ENCODE results near the gene ZBTB16.

ZBTB16 gene

DNA sequence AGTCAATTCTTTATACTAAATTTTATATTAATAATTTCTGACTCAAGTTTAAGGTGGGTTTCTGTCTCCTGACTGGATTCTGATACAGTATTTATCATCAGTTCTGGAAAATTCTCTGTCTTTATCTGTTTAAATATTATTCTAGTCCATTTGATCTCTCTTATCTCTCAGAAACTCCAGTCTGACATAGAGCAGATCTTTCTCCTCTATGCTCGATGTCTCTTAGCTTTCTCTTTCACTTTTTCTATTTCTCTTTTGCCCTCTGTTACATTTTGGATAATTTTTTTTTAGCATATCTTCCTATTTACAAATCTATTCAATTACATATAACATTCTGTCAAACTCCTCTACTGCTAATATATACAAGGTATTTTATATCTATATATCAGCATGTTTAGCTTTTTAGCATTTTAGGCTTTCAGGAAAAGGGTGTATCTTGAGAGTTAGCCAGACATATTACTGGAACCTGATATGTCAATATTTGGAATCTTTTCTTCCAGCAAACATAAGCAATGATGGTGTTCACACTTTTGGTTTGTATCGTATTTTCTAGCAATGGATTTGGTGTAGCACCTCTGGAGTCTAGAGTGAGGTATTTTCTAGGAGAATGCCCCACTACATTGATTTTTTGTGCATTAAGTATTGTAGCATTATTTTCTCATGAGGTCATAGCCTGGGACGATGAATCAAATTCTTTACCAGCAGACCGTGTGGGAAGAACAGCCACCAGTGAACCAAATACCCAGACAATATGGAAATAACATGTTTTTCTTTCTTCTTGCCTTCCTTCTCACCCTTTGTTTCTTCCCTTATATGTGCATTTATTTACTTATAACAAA is 232.6 kb downstream of the ZBTB16 start:
- no peak for DNase-seq

DNA sequence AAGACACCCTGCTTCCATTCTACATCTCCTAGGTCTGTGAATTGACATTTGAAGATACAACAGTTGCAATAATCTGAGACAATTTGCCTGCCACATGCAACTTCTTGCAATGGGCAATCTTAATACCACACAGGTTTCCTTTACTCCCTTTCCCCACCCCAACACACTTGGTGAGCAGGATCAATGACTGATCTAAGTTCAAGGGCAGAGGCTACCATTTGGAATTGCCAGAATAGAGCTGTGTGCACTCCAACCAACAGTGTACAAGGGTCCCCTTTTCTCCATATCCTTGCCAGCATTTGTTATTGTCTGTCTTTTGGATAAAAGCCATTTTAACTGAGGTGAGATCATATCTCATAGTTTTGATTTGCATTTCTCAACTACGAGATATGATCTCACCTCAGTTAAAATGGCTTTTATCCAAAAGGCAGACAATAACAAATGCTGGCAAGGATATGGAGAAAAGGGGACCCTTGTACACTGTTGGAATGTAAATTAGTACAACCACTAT is 233.7 kb downstream of the ZBTB16 start:
- DNase-seq, result no peak

DNA sequence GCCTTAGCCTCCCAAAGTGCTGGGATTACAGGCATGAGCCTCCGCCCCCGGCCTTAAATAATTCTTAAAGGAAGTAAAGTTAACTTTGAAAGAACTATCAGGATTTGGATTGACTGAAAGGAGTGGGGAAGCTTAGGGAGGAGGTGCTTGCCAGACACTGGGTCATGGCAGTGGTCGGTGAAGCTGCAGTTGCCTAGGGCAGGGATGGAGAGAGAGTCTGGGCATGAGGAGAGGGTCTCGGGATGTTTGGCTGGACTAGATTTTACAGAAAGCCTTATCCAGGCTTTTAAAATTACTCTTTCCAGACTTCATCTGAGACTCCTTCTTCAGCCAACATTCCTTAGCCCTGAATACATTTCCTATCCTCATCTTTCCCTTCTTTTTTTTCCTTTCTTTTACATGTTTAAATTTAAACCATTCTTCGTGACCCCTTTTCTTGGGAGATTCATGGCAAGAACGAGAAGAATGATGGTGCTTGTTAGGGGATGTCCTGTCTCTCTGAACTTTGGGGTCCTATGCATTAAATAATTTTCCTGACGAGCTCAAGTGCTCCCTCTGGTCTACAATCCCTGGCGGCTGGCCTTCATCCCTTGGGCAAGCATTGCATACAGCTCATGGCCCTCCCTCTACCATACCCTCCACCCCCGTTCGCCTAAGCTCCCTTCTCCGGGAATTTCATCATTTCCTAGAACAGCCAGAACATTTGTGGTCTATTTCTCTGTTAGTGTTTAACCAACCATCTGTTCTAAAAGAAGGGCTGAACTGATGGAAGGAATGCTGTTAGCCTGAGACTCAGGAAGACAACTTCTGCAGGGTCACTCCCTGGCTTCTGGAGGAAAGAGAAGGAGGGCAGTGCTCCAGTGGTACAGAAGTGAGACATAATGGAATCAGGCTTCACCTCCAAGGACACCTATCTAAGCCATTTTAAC is 236.4 kb downstream of the ZBTB16 start, which contains the start of gene NNMT:
NNMT (plus strand) TSS at position 724 of the 929 bp plus-strand sequence; CDS start at position 882, 158 bp downstream.
- no peak for DNase-seq

DNA sequence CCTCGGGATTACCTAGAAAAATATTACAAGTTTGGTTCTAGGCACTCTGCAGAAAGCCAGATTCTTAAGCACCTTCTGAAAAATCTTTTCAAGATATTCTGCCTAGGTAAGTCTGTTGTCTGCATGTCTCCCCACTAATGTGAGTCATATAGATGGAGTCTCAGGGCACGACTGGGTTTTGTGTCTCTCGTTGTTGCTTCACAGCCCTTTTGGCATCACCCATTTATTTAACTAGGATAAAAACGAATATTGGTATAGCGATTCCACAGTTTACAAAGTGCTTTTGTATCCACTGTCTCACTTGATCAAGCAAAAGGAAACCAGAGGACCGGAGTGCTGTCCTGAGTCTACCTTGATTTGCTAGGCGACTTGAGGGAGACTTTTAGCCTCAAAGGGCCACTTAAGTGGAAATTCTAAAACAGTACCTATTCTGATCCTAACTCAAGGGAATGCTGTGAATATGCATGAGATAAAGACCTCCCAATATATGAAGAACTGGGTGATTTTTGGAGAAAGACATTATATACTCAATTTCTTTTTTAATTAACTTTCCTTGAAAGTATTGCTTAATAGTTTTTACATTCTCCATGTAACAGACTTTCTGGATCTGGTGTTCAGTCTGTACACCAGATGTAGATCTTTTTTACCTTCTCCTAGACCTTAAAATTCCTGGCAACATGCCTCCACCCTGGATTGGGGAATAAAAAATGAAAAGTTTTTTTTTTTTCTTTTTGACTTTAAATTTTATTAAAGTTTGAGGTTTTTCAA is 237.3 kb downstream of the ZBTB16 start:
- no peak for DNase-seq

DNA sequence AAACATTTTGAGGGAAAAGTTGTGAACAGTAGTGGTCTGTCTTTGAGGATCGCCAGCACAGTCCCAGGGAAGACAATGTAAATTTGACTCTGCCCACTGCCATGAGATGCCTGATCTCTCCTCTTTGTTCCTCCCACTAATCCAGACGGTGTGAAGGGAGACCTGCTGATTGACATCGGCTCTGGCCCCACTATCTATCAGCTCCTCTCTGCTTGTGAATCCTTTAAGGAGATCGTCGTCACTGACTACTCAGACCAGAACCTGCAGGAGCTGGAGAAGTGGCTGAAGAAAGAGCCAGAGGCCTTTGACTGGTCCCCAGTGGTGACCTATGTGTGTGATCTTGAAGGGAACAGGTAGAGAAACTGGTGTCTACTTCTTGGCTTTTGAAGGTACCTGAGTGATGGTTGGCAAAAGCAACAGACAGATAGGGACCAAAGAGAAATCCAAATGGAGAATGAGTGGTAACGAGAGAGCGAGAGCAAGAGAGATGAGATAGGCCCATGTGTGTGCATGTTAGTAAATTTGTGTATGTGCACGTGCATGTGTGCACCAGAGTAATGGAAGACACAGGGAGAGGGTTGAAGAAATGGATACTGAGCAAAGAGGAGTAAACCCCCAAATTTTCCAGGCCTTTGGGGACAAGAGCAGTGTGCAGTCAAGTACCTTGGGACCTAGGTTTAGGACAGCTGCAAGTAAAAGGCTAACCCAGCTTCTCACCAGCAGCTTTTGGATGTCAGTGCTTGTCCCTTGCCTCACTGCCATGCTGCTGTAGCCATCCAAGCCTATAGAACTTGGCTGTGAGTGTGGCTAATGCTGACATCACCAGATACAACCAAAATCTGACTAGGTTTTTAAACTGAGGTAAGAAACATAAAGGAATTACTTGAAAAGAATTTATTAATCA is 238.5 kb downstream of the ZBTB16 start:
- no peak for DNase-seq

DNA sequence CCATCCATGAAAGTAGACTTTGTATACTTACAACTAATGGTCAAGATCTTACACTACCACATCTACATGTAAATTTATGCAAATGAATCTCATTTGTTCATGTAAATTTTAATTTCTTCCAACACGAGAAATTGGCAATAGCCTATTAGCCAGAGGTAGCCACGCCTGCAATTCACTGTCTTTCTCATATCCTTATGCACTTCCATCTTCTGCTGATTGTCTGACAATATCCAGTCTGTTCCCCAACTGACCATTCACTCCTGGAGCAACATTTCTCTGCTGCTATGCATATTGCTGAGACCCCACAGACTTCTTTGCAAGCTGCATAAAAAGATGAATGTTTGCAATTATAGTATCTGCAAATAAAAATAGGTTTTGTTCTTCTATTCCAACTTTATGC is 239.2 kb downstream of the ZBTB16 start:
- DNase-seq, result no peak

Measured in NK-92 treated with Interleukin-12 subunit alpha and Interleukin-12 subunit beta, amount 100 ng/mL, for 24 hours (cell line).